ENCODE results near the gene GEMIN7. TPM values are rescaled to one million over a fixed set of nuclear protein-coding genes. Genes with fewer than 3 reads are reported as not detected.

Gene GEMIN7
- total RNA-seq, 1 experiment from 2014 or later: 35.5 TPM

DNA sequence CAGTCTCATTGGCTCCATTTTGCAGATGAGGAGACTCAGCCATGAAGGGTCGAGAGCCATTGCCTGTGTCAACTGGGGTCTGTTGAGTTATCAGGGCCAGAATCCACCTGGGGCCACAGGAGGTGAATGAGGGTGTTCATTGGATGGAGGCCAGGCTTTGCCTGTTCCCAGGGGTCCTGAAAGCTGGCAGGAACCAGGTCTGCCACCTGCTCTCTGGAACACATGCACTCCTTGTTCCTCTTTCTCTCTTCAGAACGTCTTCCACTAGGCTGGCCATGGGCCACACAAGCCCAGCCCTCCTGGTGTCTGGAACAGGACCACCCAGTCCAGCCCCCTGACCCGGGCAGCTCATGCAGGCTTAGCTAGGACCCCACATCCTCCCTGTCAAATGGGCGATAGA, 35.1 kb downstream of the GEMIN7 start:
- no peak overlapping the region for H2AFZ ChIP-seq (ENCODE audit: low read length)
- no peak for TF ChIP-seq EZH2phosphoT487 (IDR thresholded peaks at IDR 0.05; ENCODE audit: borderline replicate concordance, low read length)
- TF ChIP-seq CTCF (conservative IDR thresholded peaks at IDR 0.05; ENCODE audit: low read depth, low read length): no peak
- TF ChIP-seq EZH2 (IDR thresholded peaks at IDR 0.05; ENCODE audit: low read length, unreplicated experiment): no peak
- peaks cover 91% of the 10 kb centered on the region for H3K79me2 ChIP-seq (ENCODE audit: low read length)
- H3K9ac ChIP-seq (ENCODE audit: low read length): no peak overlapping the region
- H3K27me3 ChIP-seq (ENCODE audit: low read length): no peaks in the 10 kb centered on the region
- H4K20me1 ChIP-seq (ENCODE audit: low read length): peaks cover 7% of the 10 kb centered on the region; the same call in 1 of the 2 replicates
- H3K9me2 ChIP-seq (replicated peaks; ENCODE audit: low read length): no peaks in the 10 kb centered on the region
- DNase-seq: no peak
- no peaks in the 10 kb centered on the region for H3K36me3 ChIP-seq (ENCODE audit: low read depth, low read length)
- no peak overlapping the region for H3K27ac ChIP-seq (ENCODE audit: low read length)
- CTCF ChIA-PET: no interaction called here
- H3F3A ChIP-seq (ENCODE audit: low read length, unreplicated experiment): no peaks in the 10 kb centered on the region
- intact Hi-C loops (cut with micrococcal nuclease): no loop called here
- no TSS peak for BruUV-seq (replicated peaks)
- ATAC-seq: no peak
- H3K9me3 ChIP-seq (ENCODE audit: low read length): no peaks in the 10 kb centered on the region
- POLR2A ChIA-PET (ENCODE audit: unreplicated experiment): no interaction called here
- H3K4me3 ChIP-seq (ENCODE audit: low read length): no peak overlapping the region
- peak overlapping the region; percentile 71; the same call in 1 of the 2 replicates for H3K4me2 ChIP-seq (ENCODE audit: low read length)
- H3K4me1 ChIP-seq (ENCODE audit: insufficient read depth, low read length): peaks cover 21% of the 10 kb centered on the region

- TF ChIP-seq CTCF (conservative IDR thresholded peaks at IDR 0.05; ENCODE audit: low read depth, low read length): no peak
- TF ChIP-seq EZH2 (IDR thresholded peaks at IDR 0.05; ENCODE audit: low read length, unreplicated experiment): no peak
- TF ChIP-seq EZH2phosphoT487 (IDR thresholded peaks at IDR 0.05; ENCODE audit: borderline replicate concordance, low read length): no peak
- Histone ChIP-seq H3K36me3 (ENCODE audit: low read depth, low read length) (no peaks in the 10 kb centered on the region), H3K79me2 (ENCODE audit: low read length) (peaks cover 89% of the 10 kb centered on the region), H3K4me2 (ENCODE audit: low read length) (no peak overlapping the region), H3K9me3 (ENCODE audit: low read length) (no peaks in the 10 kb centered on the region), H3K27me3 (ENCODE audit: low read length) (no peaks in the 10 kb centered on the region), H4K20me1 (ENCODE audit: low read length) (peaks cover 7% of the 10 kb centered on the region; the same call in 1 of the 2 replicates), H3K4me3 (ENCODE audit: low read length) (no peak overlapping the region), H3F3A (ENCODE audit: low read length, unreplicated experiment) (no peaks in the 10 kb centered on the region), H3K4me1 (ENCODE audit: insufficient read depth, low read length) (peaks cover 21% of the 10 kb centered on the region), H2AFZ (ENCODE audit: low read length) (no peak overlapping the region), H3K9me2 (replicated peaks; ENCODE audit: low read length) (no peaks in the 10 kb centered on the region), H3K9ac (ENCODE audit: low read length) (no peak overlapping the region), H3K27ac (ENCODE audit: low read length) (no peak overlapping the region)
- no peak for ATAC-seq
- BruUV-seq (replicated peaks): no TSS peak
- ChIA-PET POLR2A (ENCODE audit: unreplicated experiment) (no interaction called here), CTCF (no interaction called here)
- DNase-seq: no peak
- intact Hi-C loops (cut with micrococcal nuclease): no loop called here
These were observed 37.0 kb downstream of the GEMIN7 start for GRCh38 chr19:45115809-45116615.

DNA sequence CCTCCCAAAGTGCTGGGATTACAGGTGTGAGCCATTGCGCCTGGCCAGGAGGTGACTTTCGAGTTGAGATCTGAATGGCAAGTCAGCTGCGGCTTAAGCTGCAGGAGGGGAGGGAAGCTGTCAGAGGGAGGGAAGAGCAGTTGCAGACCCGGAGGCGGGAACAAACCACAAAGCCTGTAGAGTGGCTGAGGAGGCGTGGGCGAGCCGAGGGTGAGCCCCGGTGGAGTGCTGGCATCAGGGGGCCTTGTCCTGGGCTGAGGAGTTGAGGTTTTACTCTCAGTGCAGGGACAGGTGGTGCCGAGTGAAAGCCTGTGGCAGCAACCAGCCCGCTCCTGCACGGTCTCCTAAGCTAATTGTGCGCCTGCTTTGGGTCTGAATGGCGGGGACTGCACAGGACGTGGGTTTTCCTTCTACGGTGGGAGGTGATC, 38.1 kb downstream of the GEMIN7 start:
- ATAC-seq (no peak), DNase-seq (no peak)
- BruUV-seq (replicated peaks): no TSS peak
- Histone ChIP-seq H3K9ac (ENCODE audit: low read length) (no peak overlapping the region), H3K9me2 (replicated peaks; ENCODE audit: low read length) (no peaks in the 10 kb centered on the region), H3K4me1 (ENCODE audit: insufficient read depth, low read length) (peaks cover 21% of the 10 kb centered on the region), H3F3A (ENCODE audit: low read length, unreplicated experiment) (no peaks in the 10 kb centered on the region), H2AFZ (ENCODE audit: low read length) (no peak overlapping the region), H3K4me2 (ENCODE audit: low read length) (no peak overlapping the region), H3K36me3 (ENCODE audit: low read depth, low read length) (no peaks in the 10 kb centered on the region), H3K9me3 (ENCODE audit: low read length) (no peaks in the 10 kb centered on the region), H3K27ac (ENCODE audit: low read length) (no peak overlapping the region), H3K79me2 (ENCODE audit: low read length) (peaks cover 91% of the 10 kb centered on the region), H4K20me1 (ENCODE audit: low read length) (peaks cover 7% of the 10 kb centered on the region; the same call in 1 of the 2 replicates), H3K27me3 (ENCODE audit: low read length) (no peaks in the 10 kb centered on the region), H3K4me3 (ENCODE audit: low read length) (no peak overlapping the region)
- ChIA-PET CTCF (no interaction called here), POLR2A (ENCODE audit: unreplicated experiment) (no interaction called here)
- intact Hi-C loops (cut with micrococcal nuclease): no loop called here
- no peak for TF ChIP-seq EZH2 (IDR thresholded peaks at IDR 0.05; ENCODE audit: low read length, unreplicated experiment)
- no peak for TF ChIP-seq EZH2phosphoT487 (IDR thresholded peaks at IDR 0.05; ENCODE audit: borderline replicate concordance, low read length)
- no peak for TF ChIP-seq CTCF (conservative IDR thresholded peaks at IDR 0.05; ENCODE audit: low read depth, low read length)

Measured in PC-3 (cell line).